Measurements from ENCODE around the gene SGMS1. TPM values are rescaled to one million over a fixed set of nuclear protein-coding genes. Genes with fewer than 3 reads are reported as not detected.

SGMS1 gene
- total and polyA plus RNA-seq, 2 experiments from 2014 or later: 15.0 to 34.7 TPM

GRCh38 chr10:50640238-50640637 is 16.5 kb upstream of the SGMS1 start:
- H3K27ac Mint-ChIP-seq: no peak overlapping the region
- H3K79me2 ChIP-seq (replicated peaks; ENCODE audit: insufficient read depth): no peaks in the 10 kb centered on the region
- peaks cover 16% of the 10 kb centered on the region; the same call in 2 of the 3 replicates for H3K4me1 Mint-ChIP-seq
- H4K20me1 ChIP-seq (replicated peaks; ENCODE audit: insufficient read depth): no peaks in the 10 kb centered on the region
- no peak overlapping the region for H2AFZ ChIP-seq
- no peaks in the 10 kb centered on the region for H3K4me1 ChIP-seq (ENCODE audit: insufficient read depth)
- H3K36me3 Mint-ChIP-seq (ENCODE audit: low read depth): no peaks in the 10 kb centered on the region
- DNase-seq (ENCODE audit: low spot score) (no peak), ATAC-seq (peak; percentile 55)
- no peak overlapping the region for H3K4me3 Mint-ChIP-seq
- no peaks in the 10 kb centered on the region for H3K9me3 Mint-ChIP-seq
- H3K27ac ChIP-seq (ENCODE audit: low read depth): no peak overlapping the region
- TF ChIP-seq ZNF114 (CRISPR knock-in tag; IDR thresholded peaks at IDR 0.05) (no peak), REST (IDR thresholded peaks at IDR 0.05; ENCODE audit: unreplicated experiment) (no peak), STAT1 (IDR thresholded peaks at IDR 0.05; ENCODE audit: unreplicated experiment) (no peak), ZNF331 (CRISPR knock-in tag; IDR thresholded peaks at IDR 0.05; ENCODE audit: low read depth) (no peak), POLR2AphosphoS5 (IDR thresholded peaks at IDR 0.05; ENCODE audit: low read depth) (no peak), CTCF (conservative IDR thresholded peaks at IDR 0.05; ENCODE audit: low read depth in 2 of 2) (no peak), ETS1 (IDR thresholded peaks at IDR 0.05) (no peak), EZH2phosphoT487 (IDR thresholded peaks at IDR 0.05; ENCODE audit: unreplicated experiment) (no peak), NANOG (IDR thresholded peaks at IDR 0.05; ENCODE audit: borderline replicate concordance) (no peak), JUNB (IDR thresholded peaks at IDR 0.05; ENCODE audit: unreplicated experiment) (no peak), ZNF462 (CRISPR knock-in tag; IDR thresholded peaks at IDR 0.05) (no peak), CREB1 (CRISPR knock-in tag; IDR thresholded peaks at IDR 0.05; ENCODE audit: low read depth) (no peak), EZH2 (IDR thresholded peaks at IDR 0.05; ENCODE audit: low read depth, unreplicated experiment) (no peak)
- H3K4me2 ChIP-seq: no peak overlapping the region
- H3F3A ChIP-seq (replicated peaks; ENCODE audit: low read depth): no peaks in the 10 kb centered on the region
- no peaks in the 10 kb centered on the region for H3K36me3 ChIP-seq (ENCODE audit: insufficient read depth)
- no peaks in the 10 kb centered on the region for H3K27me3 ChIP-seq (ENCODE audit: insufficient read depth)
- H3K9me2 ChIP-seq (ENCODE audit: insufficient read depth): no peaks in the 10 kb centered on the region
- peaks cover 4% of the 10 kb centered on the region for H3K27me3 Mint-ChIP-seq (ENCODE audit: insufficient read depth, low read depth, poor library complexity)
- no peak overlapping the region for H3K4me3 ChIP-seq
